K562 treated with DMSO at 1 percent for 24 hours (cell line): Measurements from ENCODE around the gene AHCYL1. TPM values are rescaled to one million over a fixed set of nuclear protein-coding genes. Genes with fewer than 3 reads are reported as not detected.

Experiments used
- total RNA-seq: library from RNA; unstranded; fragments of 300-600 nt; gene quantifications from 2 replicates; pipeline ENCODE4 v1.2.3, GENCODE V29; 2022; ENCODE audit warnings: low read depth; ENCODE audit not compliant: insufficient read depth

Gene AHCYL1
- 78.8 and 91.1 TPM in 2 replicates for total RNA-seq

GRCh38 chr1:109984456-109985246, at the start of gene AHCYL1:
Gene AHCYL1, plus strand, starts transcription at chr1:109984765. Its CDS starts 288 bp downstream, at chr1:109985053.

GRCh38 chr1:110034451-110035235, 50.1 kb downstream of the AHCYL1 start, which contains the start of gene STRIP1:
Gene STRIP1, plus strand, starts transcription at chr1:110034624. Its CDS starts 14 bp downstream, at chr1:110034638.

GRCh38 chr1:110070671-110071242, 86.2 kb downstream of the AHCYL1 start, which contains the start of gene ALX3:
Gene ALX3, minus strand, starts transcription at chr1:110070672. Its CDS starts 60 bp downstream, at chr1:110070612.

Other genes starting within 250 kb of the AHCYL1 start
- 28.6 and 28.7 TPM in 2 replicates for gene GSTM3, start 243.7 kb upstream of the AHCYL1 start, total RNA-seq
- gene EPS8L3, start 220.8 kb upstream of the AHCYL1 start, total RNA-seq: not detected in 2 replicates
- 10.0 and 10.9 TPM in 2 replicates for gene CSF1, start 73.9 kb upstream of the AHCYL1 start, total RNA-seq
- gene STRIP1, start 49.9 kb downstream of the AHCYL1 start, total RNA-seq: 30.2 and 31.3 TPM in 2 replicates
- gene ALX3, start 85.9 kb downstream of the AHCYL1 start, total RNA-seq: not detected in 2 replicates
- 0.25 TPM in 1 of 2 replicates, not detected in the other for gene UBL4B, start 127.7 kb downstream of the AHCYL1 start, total RNA-seq
- not detected in 2 replicates for gene SLC6A17, start 165.7 kb downstream of the AHCYL1 start, total RNA-seq
- 2.8 and 5.1 TPM in 2 replicates for gene KCNC4, start 225.5 kb downstream of the AHCYL1 start, total RNA-seq